Astrocyte of the cerebellum (primary cell): ENCODE data around the gene BHLHE23.

ENCODE experiments used
- DNase-seq: peaks from one replicate; pipeline ENCODE4 v3.0.0-alpha.2; 2011; ENCODE audit warnings: low read depth
- H3K4me3 ChIP-seq: 2 replicates; pipeline ENCODE4 v1.5.1; 2011; ENCODE audit warnings: mild to moderate bottlenecking, low read depth, low read length, moderate library complexity
- CTCF ChIP-seq: IDR thresholded peaks from 2 replicates; pipeline ENCODE4 v1.5.1; 2012; ENCODE audit warnings: low read length, low read depth, moderate library complexity, mild to moderate bottlenecking; ENCODE audit errors: missing control alignments
- in situ Hi-C: cut with HindIII; loops from 2 replicates; pipeline ENCODE4 v1.10.0; 2017; ENCODE audit warnings: low sequenced_read_pairs

The BHLHE23 gene

GRCh38 chr20:63000958-63001357 is 5.8 kb downstream of the BHLHE23 start:
- DNase-seq, result no peak
- TF ChIP-seq CTCF, result no peak
- H3K4me3 ChIP-seq, result no peak overlapping the region
- in situ Hi-C loops, result no loop called here

- TF ChIP-seq CTCF, result no peak
- no peak for DNase-seq
- H3K4me3 ChIP-seq, result no peak overlapping the region
- in situ Hi-C loops, result no loop called here
Measured at GRCh38 chr20:63000036-63000435, 6.7 kb downstream of the BHLHE23 start.

GRCh38 chr20:62999580-62999979 is 7.2 kb downstream of the BHLHE23 start:
- no peak for TF ChIP-seq CTCF
- no peak overlapping the region for H3K4me3 ChIP-seq
- DNase-seq, result no peak
- in situ Hi-C loops, result no loop called here

GRCh38 chr20:62998449-62998848 is 8.3 kb downstream of the BHLHE23 start:
- no peak overlapping the region for H3K4me3 ChIP-seq
- TF ChIP-seq CTCF, result no peak
- DNase-seq, result no peak
- in situ Hi-C loops, result no loop called here

- in situ Hi-C loops, result no loop called here
- no peak overlapping the region for H3K4me3 ChIP-seq
- DNase-seq, result no peak
- no peak for TF ChIP-seq CTCF
Measured at GRCh38 chr20:62997417-62998035, 9.2 kb downstream of the BHLHE23 start.

GRCh38 chr20:62996596-62996982 is 10.2 kb downstream of the BHLHE23 start:
- no peak for TF ChIP-seq CTCF
- in situ Hi-C loops, result no loop called here
- DNase-seq, result no peak
- H3K4me3 ChIP-seq, result no peak overlapping the region

- H3K4me3 ChIP-seq, result no peak overlapping the region
- in situ Hi-C loops, result no loop called here
- TF ChIP-seq CTCF, result no peak
- no peak for DNase-seq
Measured at GRCh38 chr20:62995898-62996595, 10.7 kb downstream of the BHLHE23 start.
